K562 (cell line): Measurements from ENCODE around the gene RNH1. TPM values are rescaled to one million over a fixed set of nuclear protein-coding genes. Genes with fewer than 3 reads are reported as not detected.

Experiments used
- CAMTA2 ChIP-seq: fragments of 250-450 bp; sonication (Bioruptor Pico); conservative IDR thresholded peaks from 2 replicates; pipeline ENCODE4 v1.5.1; 2022
- CREBBP ChIP-seq: IDR thresholded peaks from one replicate; pipeline ENCODE4 v1.6.1; 2012; ENCODE audit warnings: low read depth, mild to moderate bottlenecking, control low read depth, inconsistent platforms, low read length
- ERF ChIP-seq: fragments of 450-650 bp; formaldehyde crosslinking; IDR thresholded peaks from 2 replicates; pipeline ENCODE4 v1.4.0; 2020; ENCODE audit warnings: mild to moderate bottlenecking, mixed read lengths
- ETV1 ChIP-seq: fragments of 450-650 bp; conservative IDR thresholded peaks from 2 replicates; pipeline ENCODE4 v1.6.1; 2016; ENCODE audit warnings: missing genetic modification characterization, control low read depth, low read depth, missing compliant biosample characterization
- EWSR1 ChIP-seq: fragments of 450-650 bp; IDR thresholded peaks from 2 replicates; pipeline ENCODE4 v1.6.1; 2018; ENCODE audit warnings: borderline replicate concordance, mild to moderate bottlenecking, low read depth, moderate library complexity; ENCODE audit not compliant: partially characterized antibody
- GTF2A2 ChIP-seq: IDR thresholded peaks from 2 replicates; pipeline ENCODE4 v1.6.1; 2016; ENCODE audit warnings: mild to moderate bottlenecking, missing genetic modification characterization, missing compliant biosample characterization
- KLF6 ChIP-seq: fragments of 250-450 bp; sonication (Bioruptor Pico); IDR thresholded peaks from 2 replicates; pipeline ENCODE4 v1.4.0; 2020; ENCODE audit warnings: mild to moderate bottlenecking, moderate library complexity, borderline replicate concordance
- NFIC ChIP-seq: fragments of 450-650 bp; IDR thresholded peaks from 2 replicates; pipeline ENCODE4 v1.6.1; 2017; ENCODE audit warnings: mild to moderate bottlenecking, inconsistent platforms
- RBM17 ChIP-seq: fragments of 200-400 bp; formaldehyde crosslinking; IDR thresholded peaks from 2 replicates; pipeline ENCODE4 v1.6.1; 2017; ENCODE audit warnings: low read depth, mild to moderate bottlenecking, low read length, borderline replicate concordance
- RFX7 ChIP-seq: fragments of 250-450 bp; sonication (Bioruptor Pico); IDR thresholded peaks from 2 replicates; pipeline ENCODE4 v1.5.1; 2021; ENCODE audit warnings: mild to moderate bottlenecking
- TAL1 ChIP-seq: fragments of 450-650 bp; IDR thresholded peaks from 2 replicates; pipeline ENCODE4 v1.6.1; 2016; ENCODE audit warnings: mild to moderate bottlenecking
- ZBTB7A ChIP-seq: IDR thresholded peaks from 2 replicates; pipeline ENCODE4 v1.6.1; 2011; ENCODE audit warnings: low read depth, mild to moderate bottlenecking, low read length, moderate library complexity, borderline replicate concordance; ENCODE audit not compliant: control insufficient read depth
- polyA plus RNA-seq, 8 experiments: library from polyadenylated mRNA; depleted of rRNA in 4 of 8; stranded (reverse) in 5 of 8; unstranded in 3 of 8; fragments of >200 nt; fragmentation: Nextera tagmentation in 2 of 8; fragmentation: Illumina TruSeq in 1 of 8; extraction: Ambion mirVana in 2 of 8; extraction: Trizol in 1 of 8; gene quantifications; 2 replicates each; pipeline versions ENCODE4 v1.2.1 to v1.2.3, GENCODE V29; 2011 to 2014; ENCODE audit warnings: inconsistent platforms in 1 of 8, missing spikeins in 1 of 8
- total RNA-seq, 7 experiments: library from RNA; depleted of rRNA in 6 of 7; stranded (reverse); fragments of >200 nt in 6 of 7; fragmentation: Illumina TruSeq in 2 of 7; extraction: Trizol in 2 of 7; gene quantifications; 2 replicates each; pipeline versions ENCODE4 v1.2.1 to v1.2.3, GENCODE V29; 2011 to 2021; ENCODE audit warnings: low replicate concordance in 1 of 7
- TF ChIP-seq, protein P1 (sequence below): fragments of 250-450 bp; sonication (Bioruptor Pico); IDR thresholded peaks from 2 replicates; pipeline ENCODE4 v1.4.0; 2020; ENCODE audit warnings: mild to moderate bottlenecking, moderate library complexity, borderline replicate concordance
- TF ChIP-seq, protein P2 (sequence below): fragments of 450-650 bp; formaldehyde crosslinking; IDR thresholded peaks from 2 replicates; pipeline ENCODE4 v1.4.0; 2022; ENCODE audit warnings: missing genetic modification characterization
- TF ChIP-seq, protein P3 (sequence below): sonication (generic); formaldehyde crosslinking; IDR thresholded peaks from 2 replicates; pipeline ENCODE4 v1.8.1; 2023; ENCODE audit warnings: mild to moderate bottlenecking, missing genetic modification reagents, moderate library complexity
- TF ChIP-seq, protein P4 (sequence below): fragments of 450-650 bp; IDR thresholded peaks from 2 replicates; pipeline ENCODE4 v1.6.1; 2018; ENCODE audit not compliant: partially characterized antibody

Gene RNH1
- total and polyA plus RNA-seq, 9 of the 15 experiments (the other 6 are each of a cell fraction or from before 2014, with no cell fraction given) = 2.5 to 160 (median 44.3) TPM

DNA sequence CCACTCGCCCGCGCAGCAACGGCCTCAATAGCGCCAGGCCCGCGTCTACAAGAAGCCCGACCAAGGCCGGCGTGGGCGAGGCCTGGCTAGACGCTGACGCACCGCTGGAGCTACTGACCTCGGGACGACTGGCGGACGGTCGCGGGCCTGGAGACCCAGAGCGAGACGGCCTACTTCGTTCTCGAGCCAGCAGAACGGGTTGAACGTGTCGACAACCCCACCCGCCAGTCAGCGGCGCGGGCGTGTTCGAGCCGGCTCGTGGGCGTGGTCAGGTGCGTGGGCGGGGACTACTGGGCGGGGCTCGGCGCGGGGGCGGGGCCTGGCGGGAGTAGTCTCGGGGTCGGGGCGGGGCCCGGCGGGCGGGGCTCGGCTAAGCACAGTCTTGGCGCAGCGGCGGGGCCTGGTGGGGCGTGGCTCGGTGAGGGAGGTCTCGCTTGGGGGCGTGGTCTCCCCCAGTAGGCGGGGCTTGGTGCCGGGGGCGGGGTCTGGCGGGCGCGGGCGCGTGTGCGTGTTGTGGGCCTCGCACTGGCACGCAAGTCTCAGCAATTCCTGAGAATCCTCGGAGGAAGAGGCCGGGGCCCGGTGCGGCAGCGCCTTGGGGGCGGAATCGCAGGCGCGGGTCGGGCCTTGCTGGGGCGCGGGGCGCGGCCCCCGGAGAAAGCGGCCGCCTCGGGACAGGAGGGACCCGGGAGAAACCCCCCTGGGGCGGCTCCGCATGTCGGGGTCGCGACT, at the start of gene RNH1 (continued):
- TF ChIP-seq, protein P1, sequence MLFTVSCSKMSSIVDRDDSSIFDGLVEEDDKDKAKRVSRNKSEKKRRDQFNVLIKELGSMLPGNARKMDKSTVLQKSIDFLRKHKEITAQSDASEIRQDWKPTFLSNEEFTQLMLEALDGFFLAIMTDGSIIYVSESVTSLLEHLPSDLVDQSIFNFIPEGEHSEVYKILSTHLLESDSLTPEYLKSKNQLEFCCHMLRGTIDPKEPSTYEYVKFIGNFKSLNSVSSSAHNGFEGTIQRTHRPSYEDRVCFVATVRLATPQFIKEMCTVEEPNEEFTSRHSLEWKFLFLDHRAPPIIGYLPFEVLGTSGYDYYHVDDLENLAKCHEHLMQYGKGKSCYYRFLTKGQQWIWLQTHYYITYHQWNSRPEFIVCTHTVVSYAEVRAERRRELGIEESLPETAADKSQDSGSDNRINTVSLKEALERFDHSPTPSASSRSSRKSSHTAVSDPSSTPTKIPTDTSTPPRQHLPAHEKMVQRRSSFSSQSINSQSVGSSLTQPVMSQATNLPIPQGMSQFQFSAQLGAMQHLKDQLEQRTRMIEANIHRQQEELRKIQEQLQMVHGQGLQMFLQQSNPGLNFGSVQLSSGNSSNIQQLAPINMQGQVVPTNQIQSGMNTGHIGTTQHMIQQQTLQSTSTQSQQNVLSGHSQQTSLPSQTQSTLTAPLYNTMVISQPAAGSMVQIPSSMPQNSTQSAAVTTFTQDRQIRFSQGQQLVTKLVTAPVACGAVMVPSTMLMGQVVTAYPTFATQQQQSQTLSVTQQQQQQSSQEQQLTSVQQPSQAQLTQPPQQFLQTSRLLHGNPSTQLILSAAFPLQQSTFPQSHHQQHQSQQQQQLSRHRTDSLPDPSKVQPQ = no peak
- TF ChIP-seq EWSR1 (no peak), GTF2A2 (tag) (no peak), RFX7 (CRISPR knock-in tag) (no peak), TAL1 (no peak), CREBBP (no peak), ETV1 (tag) (no peak), CAMTA2 (CRISPR knock-in tag) (no peak), KLF6 (peak; percentile 72; the same call in 1 of the 2 replicates), RBM17 (no peak), ZBTB7A (peak; percentile 59), NFIC (no peak; the same call in 1 of the 2 replicates), ERF (no peak)
- TF ChIP-seq, protein P2, sequence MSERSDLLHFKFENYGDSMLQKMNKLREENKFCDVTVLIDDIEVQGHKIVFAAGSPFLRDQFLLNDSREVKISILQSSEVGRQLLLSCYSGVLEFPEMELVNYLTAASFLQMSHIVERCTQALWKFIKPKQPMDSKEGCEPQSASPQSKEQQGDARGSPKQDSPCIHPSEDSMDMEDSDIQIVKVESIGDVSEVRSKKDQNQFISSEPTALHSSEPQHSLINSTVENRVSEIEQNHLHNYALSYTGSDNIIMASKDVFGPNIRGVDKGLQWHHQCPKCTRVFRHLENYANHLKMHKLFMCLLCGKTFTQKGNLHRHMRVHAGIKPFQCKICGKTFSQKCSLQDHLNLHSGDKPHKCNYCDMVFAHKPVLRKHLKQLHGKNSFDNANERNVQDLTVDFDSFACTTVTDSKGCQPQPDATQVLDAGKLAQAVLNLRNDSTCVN (CRISPR knock-in tag) = 0 out of 2 replicates have a peak, but pooled peaks have one; percentile 20
- TF ChIP-seq, protein P3, sequence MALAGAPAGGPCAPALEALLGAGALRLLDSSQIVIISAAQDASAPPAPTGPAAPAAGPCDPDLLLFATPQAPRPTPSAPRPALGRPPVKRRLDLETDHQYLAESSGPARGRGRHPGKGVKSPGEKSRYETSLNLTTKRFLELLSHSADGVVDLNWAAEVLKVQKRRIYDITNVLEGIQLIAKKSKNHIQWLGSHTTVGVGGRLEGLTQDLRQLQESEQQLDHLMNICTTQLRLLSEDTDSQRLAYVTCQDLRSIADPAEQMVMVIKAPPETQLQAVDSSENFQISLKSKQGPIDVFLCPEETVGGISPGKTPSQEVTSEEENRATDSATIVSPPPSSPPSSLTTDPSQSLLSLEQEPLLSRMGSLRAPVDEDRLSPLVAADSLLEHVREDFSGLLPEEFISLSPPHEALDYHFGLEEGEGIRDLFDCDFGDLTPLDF (CRISPR knock-in tag) = peak; percentile 65; the same call in 1 of the 2 replicates
- TF ChIP-seq, protein P4, sequence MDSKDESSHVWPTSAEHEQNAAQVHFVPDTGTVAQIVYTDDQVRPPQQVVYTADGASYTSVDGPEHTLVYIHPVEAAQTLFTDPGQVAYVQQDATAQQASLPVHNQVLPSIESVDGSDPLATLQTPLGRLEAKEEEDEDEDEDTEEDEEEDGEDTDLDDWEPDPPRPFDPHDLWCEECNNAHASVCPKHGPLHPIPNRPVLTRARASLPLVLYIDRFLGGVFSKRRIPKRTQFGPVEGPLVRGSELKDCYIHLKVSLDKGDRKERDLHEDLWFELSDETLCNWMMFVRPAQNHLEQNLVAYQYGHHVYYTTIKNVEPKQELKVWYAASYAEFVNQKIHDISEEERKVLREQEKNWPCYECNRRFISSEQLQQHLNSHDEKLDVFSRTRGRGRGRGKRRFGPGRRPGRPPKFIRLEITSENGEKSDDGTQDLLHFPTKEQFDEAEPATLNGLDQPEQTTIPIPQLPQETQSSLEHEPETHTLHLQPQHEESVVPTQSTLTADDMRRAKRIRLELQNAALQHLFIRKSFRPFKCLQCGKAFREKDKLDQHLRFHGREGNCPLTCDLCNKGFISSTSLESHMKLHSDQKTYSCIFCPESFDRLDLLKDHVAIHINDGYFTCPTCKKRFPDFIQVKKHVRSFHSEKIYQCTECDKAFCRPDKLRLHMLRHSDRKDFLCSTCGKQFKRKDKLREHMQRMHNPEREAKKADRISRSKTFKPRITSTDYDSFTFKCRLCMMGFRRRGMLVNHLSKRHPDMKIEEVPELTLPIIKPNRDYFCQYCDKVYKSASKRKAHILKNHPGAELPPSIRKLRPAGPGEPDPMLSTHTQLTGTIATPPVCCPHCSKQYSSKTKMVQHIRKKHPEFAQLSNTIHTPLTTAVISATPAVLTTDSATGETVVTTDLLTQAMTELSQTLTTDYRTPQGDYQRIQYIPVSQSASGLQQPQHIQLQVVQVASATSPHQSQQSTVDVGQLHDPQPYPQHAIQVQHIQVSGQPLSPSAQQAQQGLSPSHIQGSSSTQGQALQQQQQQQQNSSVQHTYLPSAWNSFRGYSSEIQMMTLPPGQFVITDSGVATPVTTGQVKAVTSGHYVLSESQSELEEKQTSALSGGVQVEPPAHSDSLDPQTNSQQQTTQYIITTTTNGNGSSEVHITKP = no peak
